ENCODE results near the gene CCDC43.

- no peak for TF ChIP-seq CTCF (IDR thresholded peaks at IDR 0.05)
- TF ChIP-seq REST (IDR thresholded peaks at IDR 0.05; ENCODE audit: insufficient read depth in 1 of 2, low read depth in 2 of 2, low read length in 1 of 2) = no peak
- TF ChIP-seq SIN3A (IDR thresholded peaks at IDR 0.05; ENCODE audit: borderline replicate concordance, insufficient read depth, low read depth, low read length) = no peak
Observed at GRCh38 chr17:44673893-44674292, 15.7 kb downstream of the CCDC43 start.
